Measurements from ENCODE around the gene CD300LD. TPM values are rescaled to one million over a fixed set of nuclear protein-coding genes. Genes with fewer than 3 reads are reported as not detected.

The CD300LD gene
- total RNA-seq, 2 experiments from 2014 or later = not detected

- BruUV-seq (replicated peaks) = no TSS peak
- intact Hi-C loops (cut with micrococcal nuclease; ENCODE audit: unreplicated experiment) = no loop called here
- no peaks in the 10 kb centered on the region for H3K9me2 ChIP-seq (ENCODE audit: insufficient read depth, low read length)
Observed at GRCh38 chr17:74569020-74570003, 22.8 kb downstream of the CD300LD start.

GRCh38 chr17:74568106-74568873 is 23.8 kb downstream of the CD300LD start:
- no peak overlapping the region for H3K4me3 ChIP-seq (ENCODE audit: low read depth, low read length, poor library complexity, severe bottlenecking)
- DNase-seq (ENCODE audit: low spot score) = no peak
- no peak overlapping the region for H3K27ac ChIP-seq (ENCODE audit: low read depth, low read length, poor library complexity, severe bottlenecking)
- no peak overlapping the region for H3K4me2 ChIP-seq (ENCODE audit: low read length)
- H3K9me3 ChIP-seq (ENCODE audit: low read length) = no peaks in the 10 kb centered on the region
- TF ChIP-seq EZH2phosphoT487 (IDR thresholded peaks at IDR 0.05; ENCODE audit: borderline replicate concordance, low read depth, low read length) = no peak
- TF ChIP-seq, protein P1, sequence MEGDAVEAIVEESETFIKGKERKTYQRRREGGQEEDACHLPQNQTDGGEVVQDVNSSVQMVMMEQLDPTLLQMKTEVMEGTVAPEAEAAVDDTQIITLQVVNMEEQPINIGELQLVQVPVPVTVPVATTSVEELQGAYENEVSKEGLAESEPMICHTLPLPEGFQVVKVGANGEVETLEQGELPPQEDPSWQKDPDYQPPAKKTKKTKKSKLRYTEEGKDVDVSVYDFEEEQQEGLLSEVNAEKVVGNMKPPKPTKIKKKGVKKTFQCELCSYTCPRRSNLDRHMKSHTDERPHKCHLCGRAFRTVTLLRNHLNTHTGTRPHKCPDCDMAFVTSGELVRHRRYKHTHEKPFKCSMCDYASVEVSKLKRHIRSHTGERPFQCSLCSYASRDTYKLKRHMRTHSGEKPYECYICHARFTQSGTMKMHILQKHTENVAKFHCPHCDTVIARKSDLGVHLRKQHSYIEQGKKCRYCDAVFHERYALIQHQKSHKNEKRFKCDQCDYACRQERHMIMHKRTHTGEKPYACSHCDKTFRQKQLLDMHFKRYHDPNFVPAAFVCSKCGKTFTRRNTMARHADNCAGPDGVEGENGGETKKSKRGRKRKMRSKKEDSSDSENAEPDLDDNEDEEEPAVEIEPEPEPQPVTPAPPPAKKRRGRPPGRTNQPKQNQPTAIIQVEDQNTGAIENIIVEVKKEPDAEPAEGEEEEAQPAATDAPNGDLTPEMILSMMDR (conservative IDR thresholded peaks at IDR 0.05; ENCODE audit: low read length) = no peak
- BruUV-seq (replicated peaks) = no TSS peak
- POLR2A ChIA-PET = interaction anchor here (0.5 kb wide), 1 partner anchor 157 kb away, joined by 3 read pairs; no protein-coding TSS in a partner anchor
- intact Hi-C loops (cut with micrococcal nuclease; ENCODE audit: unreplicated experiment) = no loop called here
- H3K4me1 ChIP-seq (ENCODE audit: insufficient read depth, low read length, poor library complexity, severe bottlenecking) = no peaks in the 10 kb centered on the region
- no peaks in the 10 kb centered on the region for H4K20me1 ChIP-seq (ENCODE audit: insufficient read depth, low read length)
- CTCF ChIA-PET (ENCODE audit: unreplicated experiment) = no interaction called here
- no peaks in the 10 kb centered on the region for H3K9me2 ChIP-seq (ENCODE audit: insufficient read depth, low read length)
- no peaks in the 10 kb centered on the region for H3K36me3 ChIP-seq (ENCODE audit: insufficient read depth, low read length)
- H3K79me2 ChIP-seq (ENCODE audit: insufficient read depth, low read depth, low read length) = no peaks in the 10 kb centered on the region
- H2AFZ ChIP-seq (ENCODE audit: low read length) = no peak overlapping the region

More at GRCh38 chr17:74569020-74570003, 22.8 kb downstream of the CD300LD start:
- Histone ChIP-seq H3K4me2 (ENCODE audit: low read length) (no peak overlapping the region), H3K9me3 (ENCODE audit: low read length) (no peaks in the 10 kb centered on the region), H3K36me3 (ENCODE audit: insufficient read depth, low read length) (no peaks in the 10 kb centered on the region), H3K27ac (ENCODE audit: low read depth, low read length, poor library complexity, severe bottlenecking) (no peak overlapping the region), H3K79me2 (ENCODE audit: insufficient read depth, low read depth, low read length) (no peaks in the 10 kb centered on the region), H2AFZ (ENCODE audit: low read length) (no peak overlapping the region), H4K20me1 (ENCODE audit: insufficient read depth, low read length) (no peaks in the 10 kb centered on the region), H3K4me3 (ENCODE audit: low read depth, low read length, poor library complexity, severe bottlenecking) (no peak overlapping the region), H3K4me1 (ENCODE audit: insufficient read depth, low read length, poor library complexity, severe bottlenecking) (no peaks in the 10 kb centered on the region)
- TF ChIP-seq, protein P1 (conservative IDR thresholded peaks at IDR 0.05; ENCODE audit: low read length) = no peak
- TF ChIP-seq EZH2phosphoT487 (IDR thresholded peaks at IDR 0.05; ENCODE audit: borderline replicate concordance, low read depth, low read length) = no peak
- CTCF ChIA-PET (ENCODE audit: unreplicated experiment) = no interaction called here
- no peak for DNase-seq (ENCODE audit: low spot score)
- POLR2A ChIA-PET = no interaction called here

All from OCI-LY7 (cell line).